HFFc6 (cell line): Measurements from ENCODE around the gene ADCY2. TPM values are rescaled to one million over a fixed set of nuclear protein-coding genes. Genes with fewer than 3 reads are reported as not detected.

Source experiments
- DNase-seq: peaks from one replicate; pipeline ENCODE4 v3.0.0-alpha.2; 2018
- H3K27ac Mint-ChIP-seq: 2 replicates; pipeline ENCODE4 v1.8.0; 2020; ENCODE audit warnings: mild to moderate bottlenecking, mixed read lengths
- H3K27me3 Mint-ChIP-seq: 2 replicates; pipeline ENCODE4 v1.8.0; 2021; ENCODE audit warnings: mild to moderate bottlenecking, moderate library complexity, mixed read lengths; ENCODE audit not compliant: insufficient read depth
- H3K36me3 Mint-ChIP-seq: 2 replicates; pipeline ENCODE4 v1.8.0; 2021; ENCODE audit warnings: low read depth, mixed read lengths
- H3K4me1 Mint-ChIP-seq: 2 replicates; pipeline ENCODE4 v1.8.0; 2020; ENCODE audit warnings: low read depth, mixed read lengths
- H3K4me3 Mint-ChIP-seq: 2 replicates; pipeline ENCODE4 v1.8.0; 2020; ENCODE audit warnings: mild to moderate bottlenecking, moderate library complexity, mixed read lengths
- H3K9me3 Mint-ChIP-seq: 2 replicates; pipeline ENCODE4 v1.8.0; 2020; ENCODE audit warnings: mild to moderate bottlenecking, mixed read lengths
- CTCF ChIP-seq: fragments of 200-600 bp; sonication (generic); IDR thresholded peaks from 2 replicates; pipeline ENCODE4 v1.5.0; 2021; ENCODE audit warnings: antibody characterized with exemption, mild to moderate bottlenecking
- total RNA-seq, 6 experiments: library from RNA; stranded (reverse); fragmentation: NEBNext Ultra II Directional; extraction: Animal tissue kit (Norgen Biotek cat#: 25700); gene quantifications; 2 replicates in 1 of 6; 3 replicates in 5 of 6; pipeline ENCODE4 v1.2.3, GENCODE V29; 2021

The ADCY2 gene
- total RNA-seq, 6 experiments from 2014 or later = not detected

GRCh38 chr5:7412409-7412808, 16.5 kb downstream of the ADCY2 start:
- Mint-ChIP-seq H3K4me1 (no peaks in the 10 kb centered on the region), H3K27me3 (peaks cover 2% of the 10 kb centered on the region; the same call in 1 of the 2 replicates), H3K9me3 (peaks cover 16% of the 10 kb centered on the region; the same call in 1 of the 2 replicates), H3K4me3 (no peak overlapping the region), H3K36me3 (no peaks in the 10 kb centered on the region), H3K27ac (no peak overlapping the region)
- no peak for DNase-seq
- TF ChIP-seq CTCF = no peak

GRCh38 chr5:7415123-7415522, 19.2 kb downstream of the ADCY2 start:
- DNase-seq = no peak
- no peak overlapping the region for H3K27ac Mint-ChIP-seq
- H3K4me1 Mint-ChIP-seq = no peaks in the 10 kb centered on the region
- no peaks in the 10 kb centered on the region for H3K36me3 Mint-ChIP-seq
- H3K9me3 Mint-ChIP-seq = peaks cover 15% of the 10 kb centered on the region
- TF ChIP-seq CTCF = no peak
- H3K4me3 Mint-ChIP-seq = no peak overlapping the region
- peaks cover 2% of the 10 kb centered on the region; the same call in 1 of the 2 replicates for H3K27me3 Mint-ChIP-seq

- Mint-ChIP-seq H3K4me1 (no peaks in the 10 kb centered on the region), H3K9me3 (peaks cover 18% of the 10 kb centered on the region), H3K27me3 (peaks cover 2% of the 10 kb centered on the region; the same call in 1 of the 2 replicates), H3K27ac (no peak overlapping the region), H3K4me3 (no peak overlapping the region), H3K36me3 (no peaks in the 10 kb centered on the region)
- no peak for DNase-seq
- no peak for TF ChIP-seq CTCF
These were observed 19.9 kb downstream of the ADCY2 start for GRCh38 chr5:7415587-7416535.

GRCh38 chr5:7418276-7418675, 22.3 kb downstream of the ADCY2 start:
- peaks cover 4% of the 10 kb centered on the region; the same call in 1 of the 2 replicates for H3K36me3 Mint-ChIP-seq
- H3K4me3 Mint-ChIP-seq = no peak overlapping the region
- TF ChIP-seq CTCF = no peak
- peaks cover 18% of the 10 kb centered on the region for H3K9me3 Mint-ChIP-seq
- no peak overlapping the region for H3K27ac Mint-ChIP-seq
- no peaks in the 10 kb centered on the region for H3K4me1 Mint-ChIP-seq
- no peak for DNase-seq
- peaks cover 2% of the 10 kb centered on the region; the same call in 1 of the 2 replicates for H3K27me3 Mint-ChIP-seq

- no peak for DNase-seq
- peaks cover 2% of the 10 kb centered on the region; the same call in 1 of the 2 replicates for H3K27me3 Mint-ChIP-seq
- H3K36me3 Mint-ChIP-seq = peaks cover 4% of the 10 kb centered on the region; the same call in 1 of the 2 replicates
- H3K4me1 Mint-ChIP-seq = no peaks in the 10 kb centered on the region
- H3K4me3 Mint-ChIP-seq = no peak overlapping the region
- no peak overlapping the region for H3K27ac Mint-ChIP-seq
- H3K9me3 Mint-ChIP-seq = peaks cover 24% of the 10 kb centered on the region
- TF ChIP-seq CTCF = no peak
These were observed 23.4 kb downstream of the ADCY2 start for GRCh38 chr5:7419367-7419766.
